Measurements from ENCODE around the gene SLC36A2.
"Not testable (repeated sequence)": the region's sequence is repeated elsewhere in the genome, so short reads cannot be mapped to it uniquely, and the experiment has no call there.

SLC36A2 gene

DNA sequence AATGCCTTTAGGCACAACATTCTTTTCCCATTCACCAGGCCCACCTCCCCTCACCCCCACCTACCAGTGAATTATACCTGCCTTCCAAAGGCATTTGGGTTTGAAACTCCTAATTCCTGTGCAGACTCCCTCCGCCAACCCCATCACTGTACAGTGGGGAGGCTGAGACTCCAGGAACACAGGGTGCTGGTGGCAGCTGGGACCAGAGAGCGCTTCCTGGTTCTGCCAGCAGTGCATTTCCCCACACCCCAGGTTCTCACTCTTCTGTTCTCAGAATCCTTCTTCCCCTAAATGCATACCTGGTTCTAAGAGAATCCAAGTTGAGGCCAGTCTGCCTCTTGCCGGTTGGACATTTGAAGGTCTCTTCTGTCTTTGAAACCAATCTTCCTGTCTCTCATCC, 21.1 kb downstream of the SLC36A2 start:
- no peak for DNase-seq (ENCODE audit: low read depth in 3 of 3)

DNA sequence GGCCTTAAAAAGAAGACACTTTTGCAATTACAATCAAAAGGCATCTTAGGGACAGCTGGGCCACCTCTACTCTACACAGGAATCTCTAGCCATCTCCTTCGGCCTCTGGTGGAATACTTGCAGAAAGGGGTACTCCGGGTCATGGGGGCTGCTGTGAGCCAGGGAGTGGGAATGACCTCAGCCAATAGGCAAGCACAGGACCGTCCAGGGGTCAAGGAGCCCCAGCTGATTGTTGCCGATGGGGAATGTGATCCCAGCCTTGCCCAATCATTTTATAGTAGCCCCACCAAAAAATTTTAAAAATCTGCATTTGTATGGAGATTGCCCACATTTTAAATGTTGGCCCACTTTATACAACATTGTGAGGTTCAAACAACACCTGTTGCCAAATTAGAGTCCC, 26.9 kb downstream of the SLC36A2 start:
- DNase-seq (ENCODE audit: low read depth in 3 of 3), result no peak

DNA sequence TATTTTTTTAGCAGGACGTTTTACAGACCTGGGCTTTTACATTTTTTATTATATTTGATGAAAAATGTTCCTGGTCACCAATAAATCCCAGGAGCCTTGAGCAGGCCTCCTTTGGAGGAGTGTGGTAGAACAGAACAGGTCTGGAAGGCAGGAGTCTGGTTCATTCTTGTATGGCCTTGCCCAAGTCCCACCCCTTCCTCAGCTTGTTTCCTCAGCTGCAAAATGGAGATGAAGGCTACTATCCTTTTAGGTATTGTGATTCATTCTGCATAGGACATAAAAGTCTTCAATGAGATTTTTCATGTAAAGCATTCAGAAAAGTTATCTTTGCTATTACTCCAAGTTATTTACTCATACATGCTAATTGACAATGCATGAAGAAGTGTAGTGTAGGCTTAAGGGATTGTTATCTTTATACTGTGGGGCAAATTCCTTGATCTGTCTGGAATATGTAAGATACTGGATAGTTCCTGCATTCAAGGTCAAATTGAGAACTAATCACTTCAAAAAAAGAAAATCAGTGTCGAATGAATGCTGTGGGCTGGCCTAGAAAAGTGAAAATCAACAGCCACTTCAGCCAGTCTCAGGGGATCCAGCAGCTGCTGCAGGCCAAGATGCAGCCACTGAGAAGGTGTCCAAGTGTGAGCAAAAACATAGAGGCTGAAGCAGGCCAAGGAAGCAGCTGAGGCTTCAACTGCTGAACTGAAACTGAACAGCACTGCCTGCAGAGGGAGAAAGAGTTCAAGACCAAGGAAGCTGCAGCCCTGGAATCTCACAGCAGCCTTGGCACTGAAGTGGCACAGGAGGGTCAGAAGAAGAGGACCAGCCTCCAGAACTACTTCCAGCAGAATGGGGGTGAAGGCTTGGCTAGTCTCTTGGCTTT, 28.3 kb downstream of the SLC36A2 start:
- DNase-seq (ENCODE audit: low read depth in 3 of 3), result no peak

DNA sequence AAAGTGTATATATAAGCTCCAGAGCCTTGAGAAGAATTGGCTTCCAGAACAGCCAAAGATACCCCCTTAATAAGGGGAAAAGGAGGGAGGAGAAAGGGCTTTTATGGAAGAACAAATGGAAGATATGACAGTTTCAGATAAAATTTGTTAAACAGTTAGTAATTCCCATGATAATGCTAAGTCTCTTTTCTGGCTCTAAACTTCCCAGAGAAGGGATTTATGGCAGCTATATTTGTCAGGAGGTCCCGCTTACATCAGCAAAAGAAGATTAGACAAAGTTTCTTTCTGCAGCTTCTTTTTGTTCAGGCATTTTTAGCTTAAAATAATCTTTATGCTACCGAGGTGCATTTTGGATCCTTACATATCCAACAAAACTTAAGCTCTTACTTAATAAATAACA, 29.5 kb downstream of the SLC36A2 start:
- DNase-seq (ENCODE audit: low read depth in 3 of 3), result no peak

DNA sequence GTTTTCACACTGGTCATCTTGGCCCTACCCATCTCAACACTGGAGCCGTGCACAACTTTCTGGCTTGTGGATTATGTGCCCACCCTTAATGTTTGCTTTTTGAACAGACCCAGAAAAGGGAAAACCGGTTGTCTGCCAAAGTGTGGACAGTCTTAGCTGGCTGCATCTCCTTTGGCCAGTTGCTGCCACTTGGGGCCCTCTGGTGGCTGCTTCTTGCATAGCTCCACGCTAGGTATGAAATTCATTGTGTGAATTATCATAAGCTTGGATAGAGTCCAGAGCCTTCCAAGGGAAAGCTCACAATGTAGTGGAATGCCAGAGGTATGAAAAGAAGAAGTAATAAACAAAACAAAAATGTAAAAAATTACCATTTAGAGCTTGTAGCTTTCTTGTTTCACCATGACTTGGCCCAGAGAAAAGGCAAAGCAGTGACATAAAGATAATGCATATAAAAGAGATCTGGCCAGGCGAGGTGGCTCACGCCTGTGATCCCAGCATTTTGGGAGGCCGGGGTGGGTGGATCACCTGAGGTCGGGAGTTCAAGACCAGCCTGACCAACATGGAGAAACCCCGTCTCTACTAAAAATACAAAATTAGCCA, 31.3 kb downstream of the SLC36A2 start:
- peak; percentile 6 to 12 (median 11) for DNase-seq (ENCODE audit: low read depth in 3 of 3)

DNA sequence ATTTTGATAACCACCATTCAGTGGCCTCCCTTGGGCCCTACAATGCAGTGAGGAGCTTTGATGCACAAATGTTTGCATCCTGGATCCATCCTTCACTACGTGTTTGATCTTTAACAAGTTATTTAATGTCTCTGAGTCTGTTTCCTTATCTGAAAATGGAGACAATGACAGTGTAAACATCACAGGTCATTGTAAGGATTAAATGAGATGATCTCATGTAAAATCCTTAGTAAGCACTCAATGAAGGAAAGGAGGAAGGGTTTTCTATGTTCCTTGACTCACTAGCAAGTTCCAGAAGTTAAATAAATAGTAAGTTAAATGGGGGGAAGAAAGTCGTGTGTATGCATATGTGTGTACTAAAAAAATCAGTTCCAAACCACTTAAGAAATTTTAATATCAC, 34.0 kb downstream of the SLC36A2 start:
- no peak for DNase-seq (ENCODE audit: low read depth in 3 of 3)

DNA sequence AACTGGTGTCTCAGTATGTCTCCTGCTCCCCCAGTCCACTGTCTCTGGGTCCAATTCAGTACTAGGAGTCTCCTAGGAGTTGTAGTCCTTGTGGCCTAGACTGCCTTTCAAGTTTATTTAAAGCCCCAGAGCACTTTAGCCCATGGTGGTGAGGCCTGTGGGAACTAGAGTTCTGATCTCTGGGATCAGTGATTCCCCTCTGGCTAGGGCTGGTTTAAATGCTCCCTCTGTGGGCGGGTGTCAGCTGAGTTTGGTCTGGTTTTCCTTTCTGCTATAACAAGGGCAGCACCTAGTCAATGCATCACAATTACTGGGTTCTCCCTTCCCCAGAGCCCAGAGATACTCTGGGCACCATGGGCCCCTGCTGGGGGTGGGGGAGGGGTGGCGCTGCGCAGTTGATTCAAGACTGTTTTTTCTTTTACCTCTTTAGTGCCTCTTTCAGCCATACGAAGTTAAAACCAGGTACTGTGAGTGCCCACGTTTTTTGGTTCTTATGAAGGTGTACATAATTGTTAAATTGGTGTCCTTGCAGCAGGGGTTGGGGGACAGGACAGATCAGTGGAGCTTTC, 34.5 kb downstream of the SLC36A2 start:
- no peak for DNase-seq (ENCODE audit: low read depth in 3 of 3)

DNA sequence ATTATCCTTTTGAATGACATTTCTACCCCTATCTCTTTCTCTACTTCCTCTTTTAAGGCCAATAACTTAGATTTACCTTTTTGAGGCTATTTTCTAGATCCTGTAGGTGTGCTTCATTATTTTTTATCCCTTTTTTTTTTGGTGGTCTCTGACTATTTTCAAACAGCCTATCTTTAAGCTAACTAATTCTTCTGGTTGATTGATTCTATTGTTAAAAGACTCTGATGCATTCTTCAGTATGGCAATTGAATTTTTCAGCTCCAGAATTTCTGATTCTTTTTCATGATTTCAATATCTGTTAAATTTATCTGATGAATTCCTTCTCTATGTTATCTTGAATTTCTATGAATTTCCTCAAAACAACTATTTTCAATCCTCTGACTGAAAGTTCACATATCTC, 36.4 kb downstream of the SLC36A2 start:
- no peak for DNase-seq (ENCODE audit: low read depth in 3 of 3)

DNA sequence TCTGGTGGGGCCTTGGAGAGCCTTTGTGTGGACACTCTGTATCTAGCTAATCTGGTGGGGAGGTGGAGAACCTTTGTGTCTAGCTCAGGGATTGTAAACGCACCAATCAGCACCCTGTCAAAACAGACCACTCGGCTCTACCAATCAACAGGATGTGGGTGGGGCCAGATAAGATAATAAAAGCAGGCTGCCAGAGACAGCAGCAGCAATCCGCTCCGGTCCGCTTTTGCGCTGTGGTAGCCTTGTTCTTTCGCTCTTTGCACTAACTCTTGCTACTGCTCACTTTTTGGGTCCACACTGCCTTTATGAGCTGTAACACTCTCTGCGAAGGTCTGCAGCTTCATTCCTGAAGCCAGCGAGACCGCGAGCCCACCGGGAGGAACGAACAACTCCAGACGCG, 37.5 kb downstream of the SLC36A2 start:
- DNase-seq (ENCODE audit: low read depth in 3 of 3), result not testable (repeated sequence)

DNA sequence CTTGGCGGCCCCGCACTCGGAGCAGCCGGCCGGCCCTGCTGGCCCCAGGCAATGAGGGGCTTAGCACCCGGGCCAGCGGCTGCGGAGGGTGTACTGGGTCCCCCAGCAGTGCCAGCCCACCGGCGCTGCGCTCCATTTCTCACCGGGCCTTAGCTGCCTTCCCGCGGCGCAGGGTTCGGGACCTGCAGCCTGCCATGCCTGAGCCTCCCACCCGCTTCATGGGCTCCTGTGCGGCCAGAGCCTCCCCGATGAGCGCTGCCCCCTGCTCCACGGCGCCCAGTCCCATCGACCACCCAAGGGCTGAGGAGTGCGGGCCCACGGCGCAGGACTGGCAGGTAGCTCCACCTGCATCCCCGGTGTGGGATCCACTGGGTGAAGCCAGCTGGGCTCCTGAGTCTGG, 38.1 kb downstream of the SLC36A2 start:
- not testable (repeated sequence) for DNase-seq (ENCODE audit: low read depth in 3 of 3)

DNA sequence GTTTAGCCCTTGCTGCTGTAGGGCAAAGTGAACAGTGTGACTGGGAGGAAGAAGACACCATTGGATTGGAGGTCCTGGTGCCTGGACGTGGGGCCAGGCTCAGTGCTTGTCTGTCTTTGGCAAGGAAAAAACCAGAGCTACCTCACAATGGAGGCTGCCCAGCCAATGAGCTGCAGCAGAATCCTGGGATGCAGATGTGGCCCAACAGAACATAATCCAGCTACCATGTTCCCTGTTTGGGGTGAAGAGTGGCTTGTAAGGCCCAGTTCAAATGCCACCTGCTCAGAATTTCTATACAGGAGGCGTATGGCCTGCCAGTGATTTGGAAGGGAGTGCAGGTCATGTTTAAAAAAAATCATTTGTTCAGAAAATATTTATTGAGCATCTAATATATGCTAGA, 43.7 kb downstream of the SLC36A2 start, which contains the start of gene SLC36A3:
SLC36A3 (minus strand) TSS at position 101 of the 400 bp plus-strand sequence. CDS start 412 bp downstream, outside the sequence.
- DNase-seq (ENCODE audit: low read depth in 3 of 3), result no peak

DNA sequence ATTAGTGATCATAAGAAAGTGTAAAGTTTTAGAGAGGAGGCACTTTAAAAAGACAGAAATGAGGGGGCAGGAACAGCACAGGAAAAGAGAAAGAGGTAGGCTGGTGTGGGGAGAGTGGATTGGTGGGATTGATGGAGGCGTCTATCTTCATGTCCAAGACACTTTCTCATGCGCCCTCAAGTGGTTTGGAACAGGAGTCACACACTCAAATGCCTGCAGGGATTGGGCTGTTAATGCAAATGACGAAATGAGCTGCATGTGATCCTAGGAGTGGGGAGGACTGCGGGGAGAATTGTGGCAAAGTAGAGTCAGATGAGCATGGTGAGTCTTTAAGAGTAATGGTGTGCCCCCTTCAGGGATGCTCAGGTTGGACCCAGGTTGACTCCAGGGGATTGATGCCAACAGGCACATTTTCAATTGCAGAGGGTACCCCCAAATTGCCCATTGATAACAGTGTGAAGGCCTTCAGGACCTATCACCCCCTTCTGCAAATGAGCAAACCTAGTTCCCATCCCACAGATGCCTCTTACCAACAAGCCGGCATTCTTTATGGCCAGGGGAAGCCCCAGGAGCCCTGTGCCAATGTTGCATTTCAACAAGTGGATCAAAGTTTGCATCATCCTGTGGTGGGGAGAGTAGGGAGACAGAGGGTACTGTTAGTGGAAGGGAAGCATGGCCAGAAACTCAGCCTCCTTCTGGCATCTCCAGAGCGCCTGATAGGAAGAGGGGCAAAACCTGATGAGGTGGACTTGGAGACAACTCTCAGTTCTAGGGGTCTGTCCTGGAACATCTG, 49.1 kb downstream of the SLC36A2 start:
- DNase-seq (ENCODE audit: low read depth in 3 of 3), result no peak

DNA sequence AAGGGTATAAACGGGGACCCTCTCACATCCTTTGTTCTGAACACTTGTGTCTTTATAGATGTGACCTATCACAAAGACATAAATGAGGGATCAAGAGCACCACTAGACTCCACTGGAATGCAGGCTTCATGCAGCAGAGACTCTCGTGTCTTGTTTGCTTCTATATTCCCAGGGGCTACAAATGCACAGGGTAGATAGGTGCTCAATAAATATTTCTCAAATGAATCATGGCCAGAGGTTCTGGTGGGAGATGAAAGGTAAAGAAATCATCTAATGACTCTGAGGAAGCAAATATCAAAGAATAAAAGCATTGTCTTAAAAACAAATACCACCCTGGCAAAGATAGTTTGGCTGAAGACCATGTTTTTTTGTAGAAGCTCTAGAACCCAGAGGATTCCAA, 50.4 kb downstream of the SLC36A2 start:
- DNase-seq (ENCODE audit: low read depth in 3 of 3), result no peak

DNA sequence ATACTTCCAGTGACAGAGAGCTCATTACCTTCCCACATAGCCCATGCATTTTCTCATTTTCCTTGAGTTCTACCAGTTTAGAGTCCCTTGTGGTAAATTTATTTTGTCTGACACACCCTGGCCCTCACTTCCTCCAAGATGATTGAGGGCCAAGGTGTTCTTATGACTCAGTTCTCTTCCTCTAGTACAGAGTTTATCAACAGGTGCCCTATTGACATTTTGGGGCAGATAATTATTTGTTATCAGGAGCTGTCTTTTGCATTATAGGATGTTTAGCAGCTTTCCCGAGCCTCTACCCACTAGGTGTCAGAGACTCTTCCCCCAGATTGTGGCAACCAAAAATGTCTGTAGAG, 50.9 kb downstream of the SLC36A2 start:
- DNase-seq (ENCODE audit: low read depth in 3 of 3), result no peak

DNA sequence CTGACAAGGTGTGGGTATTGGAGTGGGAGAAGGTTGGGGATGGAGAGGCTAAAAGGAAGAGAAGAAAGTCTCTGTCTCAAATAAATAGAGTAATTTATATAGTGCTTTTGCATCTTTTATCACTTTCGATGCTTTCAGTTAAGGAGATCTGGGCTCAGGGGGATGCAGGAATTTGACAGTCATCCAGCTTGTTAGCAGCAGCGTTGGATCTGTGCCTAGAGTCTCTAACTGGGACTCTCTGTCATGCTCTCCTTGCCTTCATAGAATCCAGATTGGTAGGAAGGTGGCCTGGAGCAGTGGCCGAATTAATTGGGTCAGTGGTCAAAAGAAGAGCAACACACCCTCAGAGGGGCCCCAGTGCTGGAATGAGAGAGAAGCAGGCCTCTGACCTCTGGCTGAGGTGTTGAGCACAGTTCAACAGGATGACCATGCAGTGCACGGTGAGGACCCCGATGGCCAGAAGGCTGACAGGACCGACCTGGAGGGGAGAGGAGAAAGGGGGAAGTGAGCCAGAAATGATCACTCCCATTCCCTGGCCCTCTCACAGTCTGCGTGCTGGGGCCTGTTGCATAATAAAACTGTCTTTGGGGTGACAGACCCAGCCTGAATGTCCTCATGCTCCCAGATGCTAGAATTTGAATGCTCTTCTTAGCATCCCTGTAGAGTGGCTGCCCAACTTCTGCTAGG, 51.4 kb downstream of the SLC36A2 start:
- DNase-seq (ENCODE audit: low read depth in 3 of 3), result no peak

DNA sequence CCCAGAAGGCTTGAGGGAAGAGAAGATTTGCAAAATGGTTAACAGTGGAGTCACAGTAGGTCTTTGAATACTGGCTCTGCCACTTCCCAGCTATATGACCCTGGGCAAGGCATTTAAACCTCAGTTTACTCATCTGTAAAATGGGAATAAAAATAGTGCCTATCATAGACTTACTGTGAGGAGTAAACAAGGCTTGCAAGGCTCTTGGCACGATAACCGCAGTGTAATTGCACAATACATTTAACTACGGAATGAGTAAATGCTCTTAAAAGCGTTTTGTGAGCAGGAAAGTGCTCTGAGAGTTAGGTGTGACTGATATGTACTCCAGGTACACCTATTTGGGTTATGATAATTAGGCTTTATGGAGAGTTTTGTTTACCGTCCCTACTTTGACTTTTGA, 52.2 kb downstream of the SLC36A2 start:
- DNase-seq (ENCODE audit: low read depth in 3 of 3), result no peak

DNA sequence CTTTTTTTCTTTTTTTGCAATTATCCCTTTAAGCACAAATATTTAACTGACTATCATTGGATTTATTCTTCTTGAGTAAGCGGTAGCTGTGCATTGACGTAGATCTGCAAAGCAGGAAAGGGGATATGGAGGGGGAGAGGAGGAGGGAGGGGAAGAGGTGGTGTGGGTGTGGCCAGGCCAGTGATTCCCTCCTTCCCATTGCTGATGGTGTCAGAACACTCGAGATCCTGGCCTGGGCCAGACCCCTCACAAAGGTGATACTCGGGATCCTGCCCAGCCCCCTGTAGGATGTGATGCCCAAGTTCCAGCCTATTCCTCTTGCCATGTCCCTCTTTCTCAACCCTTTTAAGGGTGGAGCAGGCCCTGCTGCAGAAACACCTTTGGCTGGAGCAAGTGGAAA, 53.7 kb downstream of the SLC36A2 start:
- no peak for DNase-seq (ENCODE audit: low read depth in 3 of 3)

DNA sequence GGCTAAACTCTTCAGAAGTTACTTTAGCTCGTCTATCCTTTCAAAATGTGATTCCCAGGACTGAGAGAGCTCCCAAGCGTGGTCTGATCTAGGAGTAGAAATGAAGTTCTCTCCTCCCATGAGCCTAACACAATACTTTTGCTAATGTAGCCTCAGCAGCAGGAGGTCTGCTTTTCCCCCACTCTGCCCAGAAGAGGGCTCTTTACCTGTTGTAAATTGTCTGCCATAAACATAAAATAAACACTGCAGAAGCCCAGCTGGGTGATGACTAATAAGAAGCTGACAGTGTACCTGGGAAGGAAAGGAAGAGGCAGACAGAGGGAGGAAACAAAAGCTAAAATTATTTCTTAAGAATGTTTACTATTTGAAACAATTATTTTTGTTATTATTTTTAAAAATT, 59.2 kb downstream of the SLC36A2 start:
- no peak for DNase-seq (ENCODE audit: low read depth in 3 of 3)

DNA sequence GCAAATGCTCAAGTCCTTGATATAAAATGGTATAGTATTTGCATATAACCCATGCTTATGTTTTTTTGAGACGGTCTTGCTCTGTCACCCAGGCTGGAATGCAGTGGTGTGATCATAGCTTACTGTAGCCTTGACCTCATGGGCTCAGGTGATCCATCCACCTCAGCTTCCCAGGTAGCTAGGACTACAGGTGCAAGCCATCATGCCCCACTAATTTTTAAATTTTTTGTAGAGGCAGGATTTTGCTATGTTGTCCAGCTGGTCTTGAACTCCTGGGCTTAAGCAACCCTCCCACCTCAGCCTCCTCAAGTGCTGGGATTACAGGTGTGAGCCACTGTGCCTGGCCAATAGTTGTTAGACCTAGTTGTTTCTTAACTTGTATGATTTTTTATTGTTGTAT, 61.1 kb downstream of the SLC36A2 start:
- no peak for DNase-seq (ENCODE audit: low read depth in 3 of 3)

DNA sequence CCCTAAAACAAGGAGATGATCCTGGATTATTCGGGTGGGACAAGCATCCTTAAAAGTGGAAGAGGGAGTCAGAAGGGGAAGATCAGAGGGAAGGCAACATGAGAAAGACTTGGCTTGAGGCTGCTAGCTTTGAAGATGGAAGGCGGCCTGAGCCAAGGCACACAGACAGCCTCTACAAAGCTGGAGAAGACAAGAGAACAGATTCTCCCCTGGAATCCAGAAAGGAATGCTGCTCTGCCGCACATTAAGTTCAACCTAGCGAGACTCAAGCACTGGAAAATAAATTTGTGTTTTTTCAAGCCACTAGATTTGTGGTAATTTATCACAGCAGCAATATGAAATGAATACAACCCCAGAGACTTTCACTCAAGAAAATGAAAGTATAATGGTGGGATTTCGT, 61.7 kb downstream of the SLC36A2 start:
- DNase-seq (ENCODE audit: low read depth in 3 of 3), result no peak

DNA sequence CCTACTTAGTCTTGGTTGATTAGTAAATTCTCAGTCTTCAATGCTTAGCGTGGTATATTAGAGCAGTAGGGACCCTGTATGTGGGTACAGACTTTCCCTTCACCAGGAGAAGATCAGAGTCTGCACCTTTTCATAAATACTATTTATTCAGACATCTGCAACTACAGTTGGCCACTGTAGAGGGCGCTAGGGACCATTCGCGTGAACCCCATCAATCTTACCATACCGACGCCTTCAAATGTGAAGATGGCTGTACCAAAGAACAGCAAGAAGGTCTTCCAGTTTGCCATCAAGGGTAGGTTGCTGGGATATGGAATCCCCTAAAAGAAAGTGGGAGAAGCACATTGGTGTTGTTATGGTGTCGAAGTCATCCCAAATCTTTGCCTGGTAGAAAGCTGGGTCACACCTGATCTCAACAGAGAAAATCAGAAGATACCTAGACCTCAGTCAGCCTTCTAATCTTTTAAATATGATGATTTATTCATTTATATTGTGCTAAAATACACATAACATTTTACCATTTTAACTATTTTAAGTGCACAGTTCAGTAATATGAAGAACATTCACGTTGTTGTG, 62.9 kb downstream of the SLC36A2 start:
- DNase-seq (ENCODE audit: low read depth in 3 of 3), result no peak

Measured in stimulated activated CD4-positive, alpha-beta T cell treated with anti-CD3 and anti-CD28 coated beads, TNF-alpha, amount 100 ng/mL, for 4 hours (primary cell).